Left renal pelvis (tissue), 4 donors: ENCODE results near the gene NBPF15. TPM values are rescaled to one million over a fixed set of nuclear protein-coding genes. Genes with fewer than 3 reads are reported as not detected.

ENCODE experiments used
- polyA plus RNA-seq, 4 donors: library from polyadenylated mRNA; unstranded; fragments of 120-200 nt; gene quantifications; one replicate each; pipeline ENCODE4 v1.2.1, GENCODE V29; 2013; ENCODE audit not compliant: insufficient read length in 4 of 4

Gene NBPF15
- polyA plus RNA-seq, 4 donors = 65.4 to 84.2 (median 77.8) TPM

Other genes starting within 250 kb of the NBPF15 start
- 1 to 10 TPM in 1 of 4 donors, under 1 TPM in 3; 0.34 to 1.1 (median 0.82) TPM for gene PPIAL4E, start 88.0 kb downstream of the NBPF15 start, polyA plus RNA-seq
- gene PPIAL4F, start 131.2 kb upstream of the NBPF15 start, polyA plus RNA-seq = not detected